Tongue (tissue), 2 donors: ENCODE data around the gene CREB5. TPM values are rescaled to one million over a fixed set of nuclear protein-coding genes. Genes with fewer than 3 reads are reported as not detected.

Source experiments
- DNase-seq: peaks from one replicate; pipeline ENCODE4 v3.0.0-alpha.2; 2015
- total RNA-seq: library from RNA; depleted of rRNA; stranded (reverse); fragments of >200 nt; gene quantifications from one replicate; pipeline ENCODE4 v1.2.3, GENCODE V29; 2014

The CREB5 gene
- total RNA-seq, 1 donor from 2014 or later: 30.5 TPM

DNA sequence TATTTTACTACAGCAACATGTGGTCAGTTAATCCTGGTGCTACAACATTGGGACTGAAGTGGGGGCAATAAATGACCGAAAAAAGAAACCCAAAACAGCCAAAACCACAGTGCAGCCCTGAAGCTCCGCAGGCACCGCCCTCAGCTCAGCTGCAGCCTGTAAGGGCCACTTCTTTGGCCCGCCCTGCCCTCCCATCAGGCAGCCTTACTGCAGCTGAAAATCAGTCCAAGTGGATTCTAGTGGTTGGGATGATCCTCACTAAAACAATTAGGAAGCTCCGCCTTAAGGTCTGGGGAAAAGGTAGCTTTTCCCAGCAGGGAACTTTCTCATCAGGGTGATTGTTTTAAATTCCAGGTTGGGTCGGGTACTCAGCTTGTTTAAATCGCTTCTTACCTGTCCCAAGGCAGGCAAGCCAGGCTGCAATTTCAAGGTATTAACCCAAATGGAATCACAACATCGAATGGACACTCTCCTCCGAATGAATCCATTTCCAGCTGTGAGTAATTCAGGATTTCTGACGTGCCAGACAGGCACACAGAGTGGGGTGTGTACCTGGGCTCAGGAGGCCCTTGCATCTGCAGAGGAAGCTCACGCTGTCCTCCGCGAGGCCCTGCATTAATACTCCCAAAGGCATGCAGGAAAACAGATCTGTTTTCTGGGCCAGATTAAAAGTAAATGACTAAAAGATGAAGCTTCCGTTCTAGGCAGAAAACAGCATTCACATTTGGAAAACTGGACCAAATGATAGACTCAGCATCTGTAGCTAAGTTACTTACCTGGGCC, 104.3 kb downstream of the CREB5 start:
- peak; percentile 66 for DNase-seq

DNA sequence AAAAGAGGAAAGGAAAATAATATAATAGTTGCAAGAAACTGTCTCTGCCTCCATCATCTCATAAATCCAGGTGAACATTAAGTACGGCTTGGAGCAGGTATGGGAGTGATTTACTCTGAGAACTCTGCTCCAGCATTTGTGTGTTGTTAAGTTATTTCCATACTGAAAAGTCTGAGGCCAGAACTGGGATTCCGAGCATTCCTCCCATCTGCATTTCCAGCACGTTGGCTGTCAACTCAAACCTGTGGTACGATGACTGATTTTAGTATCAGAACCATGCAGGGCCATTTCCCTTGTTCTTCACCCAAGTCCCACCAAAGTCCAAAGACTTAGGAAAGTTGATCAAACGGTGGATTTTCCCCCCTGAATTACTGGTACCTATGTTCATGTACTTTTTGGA, 104.9 kb downstream of the CREB5 start:
- no peak for DNase-seq

DNA sequence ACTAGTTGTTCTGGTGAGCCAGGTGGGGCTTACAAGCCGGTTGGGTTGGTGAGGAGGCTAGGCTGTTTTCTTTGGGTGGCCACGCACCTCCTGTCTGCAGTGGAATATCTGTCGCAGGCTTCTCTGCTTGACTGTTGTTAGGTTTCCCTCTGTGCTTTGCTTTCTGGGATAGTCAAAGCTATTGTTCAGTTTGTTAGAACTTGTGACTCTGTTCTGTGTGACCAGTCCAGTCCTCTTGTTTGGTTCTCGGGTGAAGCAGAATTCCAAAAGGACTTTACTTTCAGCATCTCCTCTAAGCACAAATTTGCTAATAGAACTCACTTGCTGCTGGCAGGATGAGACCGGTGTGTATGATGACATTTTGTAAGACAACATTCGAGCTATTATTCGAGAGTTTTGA, 105.3 kb downstream of the CREB5 start:
- no peak for DNase-seq

DNA sequence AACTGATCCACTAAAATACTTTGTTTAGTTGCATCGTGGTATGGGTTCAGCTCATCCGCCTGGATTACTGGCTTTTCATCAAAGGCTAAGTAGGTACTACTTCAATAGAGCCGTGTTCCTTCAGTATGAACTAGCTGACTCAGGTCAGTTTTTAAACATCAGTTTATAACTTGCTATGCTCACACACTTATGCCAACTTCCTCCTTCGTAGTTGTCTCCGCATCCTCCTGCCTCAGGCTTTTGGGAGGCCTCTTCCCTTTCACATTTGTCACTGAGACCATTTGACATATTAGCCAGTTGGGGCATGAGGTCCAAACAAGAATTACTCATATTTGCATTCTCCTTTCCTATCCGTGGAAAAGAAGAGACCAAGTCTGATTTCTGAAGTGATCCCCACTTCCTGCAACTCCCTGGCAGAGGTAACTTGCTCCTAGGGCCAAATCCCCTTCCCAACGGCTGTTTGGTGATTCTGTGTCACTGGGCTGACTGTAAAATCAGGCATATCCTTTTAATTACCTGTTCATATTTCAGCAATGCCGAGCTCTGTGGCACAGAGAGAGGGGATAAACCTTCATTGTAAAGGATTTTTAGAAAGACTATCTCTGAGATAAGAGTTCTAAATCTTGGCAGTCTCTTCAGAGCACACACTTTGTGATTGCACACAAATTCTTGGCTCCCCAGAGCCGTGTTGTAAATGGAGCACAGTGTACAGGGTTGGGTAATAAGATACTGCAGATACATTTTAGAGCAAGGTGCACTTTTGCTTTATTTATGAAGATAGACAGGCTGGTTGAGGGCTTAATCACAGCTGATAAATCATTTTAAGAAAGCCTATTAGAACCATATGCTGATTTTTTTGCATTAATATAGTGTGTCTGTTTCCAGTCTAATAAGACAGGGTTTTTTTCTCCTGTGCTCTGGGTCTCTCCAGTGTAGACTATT, 108.0 kb downstream of the CREB5 start:
- DNase-seq: no peak

DNA sequence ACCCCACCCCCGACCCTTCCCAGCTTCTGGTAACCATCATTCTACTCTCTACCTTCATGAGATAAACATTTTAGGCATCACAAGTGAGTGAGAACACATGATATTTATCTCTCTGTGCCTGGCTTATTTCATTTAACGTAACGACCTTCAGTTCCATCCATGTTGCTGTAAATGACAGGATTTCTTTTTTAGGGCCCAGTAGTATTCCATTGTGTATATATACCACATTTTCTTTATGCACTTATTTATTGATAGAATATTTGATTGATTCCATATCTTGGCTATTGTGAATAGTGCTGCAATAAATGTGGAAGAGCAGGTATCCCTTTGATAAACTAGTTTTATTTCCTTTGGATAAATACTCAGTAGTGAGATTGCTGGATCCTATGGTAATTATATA, 112.7 kb downstream of the CREB5 start:
- DNase-seq: no peak

DNA sequence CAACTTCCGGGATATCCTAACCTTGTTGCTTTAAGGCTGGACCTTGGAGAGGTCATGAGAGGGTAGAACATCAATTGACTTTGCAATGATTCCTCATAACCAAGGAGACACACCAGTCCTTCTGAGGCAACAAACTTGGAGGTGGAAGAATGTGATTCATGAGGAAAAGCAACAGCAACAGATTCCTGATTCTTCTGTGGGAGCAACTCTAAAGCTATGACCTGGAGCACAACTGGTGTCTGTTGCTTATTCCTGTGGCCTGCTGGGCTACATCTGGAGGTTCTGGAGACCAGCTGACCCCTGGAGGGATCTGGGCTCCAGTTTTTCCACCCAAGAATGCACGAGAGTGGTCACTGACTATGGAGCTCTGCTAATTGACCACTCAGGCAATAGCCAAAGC, 116.6 kb downstream of the CREB5 start:
- no peak for DNase-seq

DNA sequence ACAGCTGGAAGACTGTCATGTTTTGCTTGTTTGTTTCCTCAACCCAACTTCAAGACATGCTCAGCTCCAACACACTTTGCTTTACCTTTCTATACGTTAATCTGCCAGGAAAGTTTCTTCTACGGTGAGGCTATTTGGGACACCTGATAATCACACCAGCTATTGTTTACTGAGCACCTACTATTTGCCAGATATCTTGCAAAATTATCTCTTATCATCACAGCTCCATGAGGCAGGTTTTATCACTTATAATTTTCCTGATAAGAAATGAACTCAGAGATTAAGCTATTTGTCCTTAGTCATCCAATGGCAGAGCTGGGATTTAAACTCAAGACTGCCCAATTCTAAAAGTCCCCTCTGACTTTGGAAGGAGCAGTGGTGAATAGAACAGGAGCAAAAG, 117.4 kb downstream of the CREB5 start:
- DNase-seq: no peak

DNA sequence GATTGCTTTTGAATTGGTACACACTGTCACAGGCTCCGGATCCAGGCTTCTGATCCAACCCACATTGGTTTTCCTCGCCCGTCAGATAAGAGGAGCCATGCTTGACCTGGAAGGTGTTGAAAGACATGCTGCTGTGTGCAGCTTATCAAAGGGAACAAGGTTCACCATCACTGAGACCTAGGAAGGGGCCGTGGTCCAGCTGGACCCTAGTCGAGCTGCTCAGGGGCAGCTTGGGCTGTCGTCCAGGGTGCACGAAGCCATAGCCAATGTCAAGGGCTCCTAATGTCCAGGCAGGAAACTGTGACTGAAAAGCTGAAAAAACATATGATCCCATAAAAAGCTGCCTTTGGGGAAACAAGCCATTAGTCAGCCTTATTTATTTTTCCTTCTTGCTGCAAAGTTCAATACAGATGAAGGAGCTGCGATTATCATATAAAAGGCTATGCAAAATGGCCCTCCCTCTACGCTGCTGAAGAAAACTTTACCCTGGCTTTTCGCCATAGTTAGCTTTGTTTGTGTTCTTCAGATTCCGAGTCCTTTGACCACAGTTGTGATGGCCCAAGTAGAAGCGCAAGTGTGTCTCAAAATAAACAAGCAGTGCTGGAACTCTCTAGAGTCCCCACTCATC, 118.0 kb downstream of the CREB5 start:
- peak; percentile 36 for DNase-seq

DNA sequence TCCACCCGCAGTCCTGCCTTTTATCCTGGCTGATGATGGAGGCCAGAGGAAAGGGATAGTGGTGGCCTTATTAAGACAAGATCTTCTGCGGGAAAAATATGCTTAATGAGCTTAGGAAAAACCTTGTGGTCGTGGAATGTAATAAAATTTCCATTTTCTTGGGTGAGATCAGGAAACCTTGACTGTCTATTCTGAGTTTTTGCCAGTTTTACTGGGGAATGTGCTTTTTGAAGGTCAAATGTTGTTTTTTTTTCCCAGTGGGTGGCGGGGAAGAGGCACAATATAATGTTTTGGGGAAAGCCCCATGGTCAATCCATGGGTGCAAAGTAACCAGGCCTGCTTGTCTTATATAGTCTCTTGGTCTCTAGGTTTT, 118.5 kb downstream of the CREB5 start:
- DNase-seq: no peak

DNA sequence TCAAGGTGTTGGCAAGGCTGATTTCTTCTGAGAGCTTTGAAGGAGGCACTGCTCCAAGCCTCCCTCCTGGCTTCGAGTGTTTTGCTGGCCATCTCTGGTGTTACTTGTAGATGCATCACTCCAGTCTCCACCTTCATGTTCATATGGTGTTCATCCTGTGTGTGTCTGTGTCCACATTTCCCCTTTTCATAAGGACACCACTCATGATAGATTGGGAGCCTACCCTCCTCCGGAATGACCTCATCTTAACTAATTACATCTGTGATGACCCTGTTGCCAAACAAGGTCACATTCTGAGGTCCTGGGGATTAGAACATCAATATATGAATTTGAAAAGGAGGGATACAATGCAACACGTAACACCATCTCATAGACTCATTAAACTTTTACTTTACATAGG, 119.0 kb downstream of the CREB5 start:
- no peak for DNase-seq

DNA sequence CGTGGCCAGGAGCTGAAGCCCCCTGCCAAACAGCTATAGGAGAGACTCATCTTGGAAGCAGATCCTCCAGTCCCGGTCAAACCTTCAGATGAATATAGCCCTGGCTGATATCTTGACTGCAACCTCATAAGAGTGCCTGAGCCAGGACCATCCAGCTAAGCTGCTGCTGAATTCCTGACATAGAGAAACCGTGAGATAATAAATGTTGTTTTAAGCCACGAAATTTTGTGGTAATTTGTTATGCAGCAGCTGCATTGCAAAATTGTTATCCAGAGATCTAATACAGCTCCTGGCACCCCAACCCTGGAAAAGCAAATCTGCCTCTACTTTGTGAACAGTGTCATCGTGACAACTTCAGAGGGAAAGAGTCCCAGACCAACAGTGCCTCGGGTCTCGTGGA, 119.9 kb downstream of the CREB5 start:
- peak; percentile 73 for DNase-seq

DNA sequence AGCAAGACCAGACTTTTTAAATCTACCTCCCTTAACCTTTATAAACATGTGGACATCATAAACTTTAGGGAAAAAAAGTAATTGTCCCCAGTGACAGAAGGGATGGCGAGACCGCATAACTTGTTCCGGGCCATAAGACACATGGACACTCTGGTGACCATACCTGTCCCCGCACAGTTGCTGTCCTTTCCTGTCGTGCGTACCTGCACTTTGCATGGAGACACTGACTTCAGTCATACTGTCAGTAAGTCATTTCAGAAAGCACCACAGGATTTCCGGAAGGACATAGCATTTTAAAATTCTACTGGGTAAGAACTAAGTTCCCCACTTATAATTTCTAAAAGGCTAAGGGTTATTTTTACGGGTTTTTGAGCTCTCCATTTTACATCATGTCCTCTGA, 120.9 kb downstream of the CREB5 start:
- no peak for DNase-seq

DNA sequence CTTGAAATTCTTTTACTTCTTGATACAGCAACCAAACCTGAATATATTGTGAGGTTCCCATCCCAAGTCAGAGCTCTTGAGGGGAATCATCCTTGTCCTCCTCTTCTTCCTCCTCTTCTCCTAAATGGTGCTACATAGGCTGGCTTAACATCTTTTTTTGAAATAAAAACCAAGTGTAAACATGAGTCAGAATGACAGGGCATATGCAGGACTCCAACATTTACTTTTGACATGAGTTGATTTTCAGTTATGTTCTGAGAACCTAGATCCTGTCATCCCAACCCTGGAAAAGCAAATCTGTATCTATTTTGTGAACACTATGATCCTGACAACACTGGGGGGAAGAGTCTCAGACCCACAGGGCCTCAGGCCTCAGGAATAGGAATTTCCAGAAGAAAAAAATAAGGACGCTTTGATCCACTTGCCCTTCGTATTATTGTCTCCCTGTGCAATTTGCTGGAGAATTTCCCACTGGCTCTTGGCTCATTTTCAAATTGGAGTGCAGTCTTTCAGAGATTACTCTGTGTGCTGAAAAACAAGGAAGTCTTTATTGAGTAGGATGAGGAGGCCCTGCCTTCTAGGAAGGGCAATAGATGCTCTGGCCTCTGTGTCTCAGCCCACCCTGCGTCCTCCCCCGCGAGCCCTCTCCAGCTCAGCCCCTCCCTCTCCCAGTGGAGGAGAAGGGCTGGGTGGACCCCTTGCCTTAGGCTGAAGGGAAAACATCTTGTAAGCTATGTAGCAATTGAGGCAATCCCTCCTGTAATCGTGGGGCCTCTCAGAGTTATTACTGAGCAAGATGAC, 121.6 kb downstream of the CREB5 start:
- peak; percentile 81 for DNase-seq

DNA sequence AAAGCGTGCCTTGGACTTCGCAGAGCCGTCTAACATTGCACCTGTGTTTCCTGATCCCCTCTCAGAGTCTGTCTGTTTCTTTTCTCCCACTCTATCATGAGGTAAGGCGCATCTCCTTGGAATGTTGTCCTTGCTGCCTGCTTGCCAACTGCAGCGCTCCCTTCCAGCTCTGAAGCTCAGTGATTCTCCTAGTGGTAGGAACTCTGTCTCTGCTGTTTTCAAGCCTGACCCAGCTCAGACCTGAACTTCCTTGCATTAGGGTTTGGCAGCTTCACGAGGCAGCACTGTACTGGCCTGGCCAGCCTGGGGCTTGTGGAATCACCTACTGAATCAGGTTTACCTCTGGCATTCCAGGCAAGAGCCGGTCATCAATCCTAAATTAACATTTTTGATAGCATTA, 123.9 kb downstream of the CREB5 start:
- DNase-seq: peak; percentile 79

DNA sequence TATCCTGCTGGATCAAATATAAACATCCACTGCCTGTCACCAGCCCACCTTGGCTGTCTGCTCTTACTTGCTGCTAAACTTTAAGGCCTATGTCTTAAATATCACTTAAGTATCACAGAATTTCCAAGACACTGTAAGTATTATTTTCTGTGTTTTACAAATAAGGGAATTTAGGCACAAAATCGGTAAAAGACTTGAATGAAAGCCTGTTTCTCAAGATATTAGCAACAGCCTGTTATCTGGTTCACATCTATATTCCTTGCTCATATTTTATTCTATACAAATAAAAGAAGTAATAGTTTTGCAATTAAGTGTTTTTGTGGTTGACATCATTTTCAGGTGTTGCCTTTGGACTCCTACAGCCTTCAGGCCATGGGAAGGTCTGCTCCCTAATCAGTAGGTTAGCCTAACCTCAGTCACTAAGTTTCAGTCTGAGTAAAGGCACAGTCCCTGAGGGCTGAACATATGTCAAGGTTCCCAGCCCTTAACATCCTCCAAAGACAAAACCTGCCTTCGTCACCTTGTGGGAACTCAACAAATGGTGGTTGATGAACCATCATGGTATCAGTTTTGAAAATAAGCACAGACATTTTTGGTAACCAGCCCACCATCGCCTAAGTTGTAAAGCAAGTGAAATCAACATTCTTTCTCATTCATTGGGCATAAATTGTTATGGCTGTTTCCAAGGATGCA, 127.1 kb downstream of the CREB5 start:
- no peak for DNase-seq

DNA sequence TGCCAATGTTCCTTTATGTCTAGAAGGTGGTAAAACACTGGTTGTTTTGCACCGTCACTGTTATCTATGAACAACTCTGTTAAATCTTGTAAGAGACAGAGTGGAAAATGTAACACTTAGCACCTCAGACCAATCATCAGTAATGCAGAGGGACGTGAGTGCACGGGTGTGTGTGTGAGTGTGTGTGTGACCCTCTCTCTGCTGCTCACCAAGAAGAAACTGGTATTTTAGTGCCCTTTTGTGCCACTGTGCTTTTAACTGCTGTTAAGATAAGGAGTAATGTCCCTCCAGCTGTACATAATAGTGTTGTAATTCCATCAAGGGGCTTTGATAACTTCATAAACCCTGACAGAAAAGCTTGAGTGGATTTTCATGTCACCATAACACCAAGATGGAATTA, 130.1 kb downstream of the CREB5 start:
- DNase-seq: no peak

DNA sequence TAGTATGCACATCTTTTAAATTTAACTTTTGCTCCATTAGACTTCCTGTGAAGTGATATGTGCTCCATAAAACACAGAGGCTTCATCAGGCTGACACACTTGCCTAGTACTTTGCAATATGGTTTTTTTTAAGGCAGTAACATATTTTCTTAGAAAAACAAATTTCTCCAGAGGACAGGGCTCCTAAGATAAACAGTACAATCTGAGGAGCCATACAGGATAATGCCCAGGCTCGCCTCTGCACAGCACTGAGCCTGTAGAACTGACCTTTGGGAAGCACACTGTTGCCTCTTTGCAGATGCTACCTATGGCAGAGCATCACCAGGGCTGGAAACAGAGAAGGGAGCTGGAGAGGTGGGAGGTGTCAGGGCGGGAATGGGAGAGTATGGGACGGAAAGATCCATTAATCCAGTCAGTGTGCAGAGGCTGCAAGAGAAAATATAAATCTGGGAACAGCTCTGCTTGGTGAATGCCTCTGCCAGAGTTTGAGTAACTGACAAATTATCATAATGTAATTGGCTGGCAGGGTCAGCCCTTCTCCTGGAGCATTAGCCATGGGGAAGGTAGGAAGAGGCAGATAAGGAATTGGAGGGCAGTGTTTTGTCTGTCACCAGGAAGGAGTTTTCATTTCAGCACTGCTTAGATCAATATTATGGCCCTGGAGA, 132.3 kb downstream of the CREB5 start:
- no peak for DNase-seq

DNA sequence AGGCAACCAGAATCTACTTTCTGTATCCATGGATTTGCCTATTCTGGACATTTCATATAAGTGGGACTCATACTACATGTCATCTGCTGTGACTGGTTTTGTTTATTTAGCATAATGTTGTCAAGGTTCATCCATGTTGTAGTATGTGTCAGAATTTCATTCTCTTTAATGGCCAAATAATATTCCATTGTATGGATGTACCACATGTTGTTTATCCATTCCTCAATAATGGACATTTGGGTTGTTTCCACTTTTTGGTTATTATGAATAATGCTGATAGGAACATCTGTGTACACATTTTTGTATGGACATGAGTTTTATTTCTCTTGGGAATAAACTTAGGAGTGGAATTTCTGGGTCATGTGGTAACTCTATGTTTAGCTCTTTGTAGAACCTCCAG, 133.7 kb downstream of the CREB5 start:
- no peak for DNase-seq

DNA sequence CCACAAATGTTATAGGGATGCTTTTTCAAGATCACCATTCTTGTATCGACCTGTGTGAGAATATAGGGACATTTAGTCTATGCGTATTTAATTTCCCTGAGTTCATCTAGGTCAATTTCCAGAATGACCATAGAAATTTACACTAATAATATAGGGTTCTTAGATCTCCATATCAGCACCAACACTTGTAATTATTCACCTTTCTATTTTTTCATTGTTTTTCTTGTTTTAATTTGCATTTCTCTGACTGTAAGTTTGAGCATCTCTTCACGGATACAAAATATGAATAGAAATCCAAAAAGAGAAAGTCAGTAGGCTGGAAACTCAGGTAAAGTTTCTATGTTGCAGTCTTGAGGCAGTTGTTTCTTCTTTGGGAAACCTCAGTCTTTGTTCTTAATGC, 134.8 kb downstream of the CREB5 start:
- no peak for DNase-seq

DNA sequence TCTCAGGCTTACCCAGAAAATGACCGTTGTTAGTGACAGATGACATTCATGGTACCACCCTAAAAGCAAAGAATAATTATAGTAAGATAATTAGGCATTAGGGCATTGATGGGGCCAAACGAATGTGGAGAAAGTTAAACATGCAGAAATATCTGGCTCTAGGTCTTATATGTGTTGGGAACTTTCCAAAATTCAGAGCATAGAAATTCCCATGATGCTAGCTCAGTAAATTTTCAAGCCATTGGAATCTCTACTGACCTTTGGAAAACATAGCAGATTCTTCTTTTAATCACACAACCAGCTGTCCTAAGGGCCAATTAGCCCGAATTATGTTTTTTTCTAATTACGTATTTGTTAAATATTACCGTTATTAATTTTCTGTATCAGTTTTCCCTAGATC, 136.1 kb downstream of the CREB5 start:
- no peak for DNase-seq

DNA sequence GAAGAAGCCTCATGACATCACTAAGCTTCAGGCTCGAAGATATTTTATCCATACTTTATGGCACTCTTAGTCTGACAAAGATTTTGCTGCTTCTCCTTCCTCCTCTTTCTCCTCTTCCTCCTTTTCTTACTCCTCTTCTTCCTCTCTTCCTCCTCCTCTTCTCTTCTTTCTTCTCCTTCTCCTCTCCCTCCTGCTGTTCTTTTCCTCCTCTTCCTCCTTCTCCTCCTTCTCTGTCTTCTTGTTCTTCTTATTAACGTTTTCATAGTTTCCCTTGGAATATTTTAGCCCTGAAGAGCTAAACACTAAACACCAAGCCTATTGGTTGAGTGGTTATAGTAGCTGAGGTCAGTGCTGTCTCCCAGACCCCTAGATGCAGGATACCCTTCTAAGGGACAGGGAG, 137.7 kb downstream of the CREB5 start:
- DNase-seq: no peak
